Measurements from ENCODE around the gene ANKRD65. TPM values are rescaled to one million over a fixed set of nuclear protein-coding genes. Genes with fewer than 3 reads are reported as not detected.
"Not testable (repeated sequence)": the region's sequence is repeated elsewhere in the genome, so short reads cannot be mapped to it uniquely, and the experiment has no call there.

ANKRD65 gene
- total RNA-seq, 1 experiment from 2014 or later = 14.7 TPM

GRCh38 chr1:1388078-1388472, 33.0 kb downstream of the ANKRD65 start:
- Histone ChIP-seq H3K9me3 (ENCODE audit: insufficient read depth, low read depth) (no peaks in the 10 kb centered on the region), H3K27me3 (ENCODE audit: insufficient read depth, low read depth) (no peaks in the 10 kb centered on the region), H3K4me1 (replicated peaks; ENCODE audit: insufficient read depth) (no peaks in the 10 kb centered on the region), H2AFZ (no peak overlapping the region), H3K79me2 (ENCODE audit: low read depth) (peaks cover 6% of the 10 kb centered on the region; the same call in 1 of the 2 replicates), H3K9me2 (ENCODE audit: insufficient read depth) (no peaks in the 10 kb centered on the region), H3K27ac (no peak overlapping the region), H3K4me3 (no peak overlapping the region), H3K4me2 (no peak overlapping the region), H3K36me3 (ENCODE audit: low read depth) (peaks cover 42% of the 10 kb centered on the region), H3F3A (ENCODE audit: insufficient read depth, low read depth) (peaks cover 21% of the 10 kb centered on the region; the same call in 1 of the 2 replicates), H4K20me1 (ENCODE audit: insufficient read depth) (peaks cover 6% of the 10 kb centered on the region; the same call in 1 of the 2 replicates)
- CTCF ChIA-PET = no interaction called here
- DNase-seq = no peak
- no peak for TF ChIP-seq CTCF (conservative IDR thresholded peaks at IDR 0.05)
- no peak for TF ChIP-seq EZH2 (IDR thresholded peaks at IDR 0.05; ENCODE audit: low read depth)
- BruUV-seq (replicated peaks) = no TSS peak
- intact Hi-C loops (cut with micrococcal nuclease; ENCODE audit: unreplicated experiment) = no loop called here
- POLR2A ChIA-PET (ENCODE audit: unreplicated experiment) = interaction anchor here (1.0 kb wide), 1 partner anchor 38 kb away, joined by 3 read pairs; no protein-coding TSS in a partner anchor

GRCh38 chr1:1387098-1388077, 33.7 kb downstream of the ANKRD65 start:
- CTCF ChIA-PET = no interaction called here
- H3K36me3 ChIP-seq (ENCODE audit: low read depth) = peaks cover 36% of the 10 kb centered on the region
- no peaks in the 10 kb centered on the region for H3K9me2 ChIP-seq (ENCODE audit: insufficient read depth)
- no peak overlapping the region for H2AFZ ChIP-seq
- H3K4me1 ChIP-seq (replicated peaks; ENCODE audit: insufficient read depth) = no peaks in the 10 kb centered on the region
- H3K4me3 ChIP-seq = no peak overlapping the region
- DNase-seq = no peak
- BruUV-seq (replicated peaks) = no TSS peak
- no peak overlapping the region for H3K4me2 ChIP-seq
- POLR2A ChIA-PET (ENCODE audit: unreplicated experiment) = interaction anchor here (1.0 kb wide), 1 partner anchor 39 kb away, joined by 3 read pairs; no protein-coding TSS in a partner anchor
- peaks cover 13% of the 10 kb centered on the region; the same call in 1 of the 2 replicates for H3K79me2 ChIP-seq (ENCODE audit: low read depth)
- no peaks in the 10 kb centered on the region for H3K27me3 ChIP-seq (ENCODE audit: insufficient read depth, low read depth)
- intact Hi-C loops (cut with micrococcal nuclease; ENCODE audit: unreplicated experiment) = no loop called here
- H4K20me1 ChIP-seq (ENCODE audit: insufficient read depth) = peaks cover 5% of the 10 kb centered on the region; the same call in 1 of the 2 replicates
- H3K27ac ChIP-seq = no peak overlapping the region
- TF ChIP-seq CTCF (conservative IDR thresholded peaks at IDR 0.05) (no peak), EZH2 (IDR thresholded peaks at IDR 0.05; ENCODE audit: low read depth) (no peak)
- peaks cover 15% of the 10 kb centered on the region; the same call in 1 of the 2 replicates for H3F3A ChIP-seq (ENCODE audit: insufficient read depth, low read depth)
- H3K9me3 ChIP-seq (ENCODE audit: insufficient read depth, low read depth) = no peaks in the 10 kb centered on the region

GRCh38 chr1:1385931-1386330, 35.1 kb downstream of the ANKRD65 start:
- Histone ChIP-seq H3K79me2 (ENCODE audit: low read depth) (peaks cover 15% of the 10 kb centered on the region; the same call in 1 of the 2 replicates), H3K27ac (no peak overlapping the region), H3K9me2 (ENCODE audit: insufficient read depth) (no peaks in the 10 kb centered on the region), H3K4me2 (no peak overlapping the region), H4K20me1 (ENCODE audit: insufficient read depth) (no peaks in the 10 kb centered on the region), H3K4me3 (no peak overlapping the region), H3K9me3 (ENCODE audit: insufficient read depth, low read depth) (no peaks in the 10 kb centered on the region), H3K4me1 (replicated peaks; ENCODE audit: insufficient read depth) (no peaks in the 10 kb centered on the region), H3F3A (ENCODE audit: insufficient read depth, low read depth) (peaks cover 5% of the 10 kb centered on the region; the same call in 1 of the 2 replicates), H3K27me3 (ENCODE audit: insufficient read depth, low read depth) (no peaks in the 10 kb centered on the region), H2AFZ (no peak overlapping the region), H3K36me3 (ENCODE audit: low read depth) (peaks cover 24% of the 10 kb centered on the region; the same call in 1 of the 2 replicates)
- POLR2A ChIA-PET (ENCODE audit: unreplicated experiment) = no interaction called here
- CTCF ChIA-PET = no interaction called here
- BruUV-seq (replicated peaks) = no TSS peak
- TF ChIP-seq EZH2 (IDR thresholded peaks at IDR 0.05; ENCODE audit: low read depth) (no peak), CTCF (conservative IDR thresholded peaks at IDR 0.05) (no peak)
- intact Hi-C loops (cut with micrococcal nuclease; ENCODE audit: unreplicated experiment) = no loop called here
- DNase-seq = no peak

GRCh38 chr1:1385339-1385738, 35.7 kb downstream of the ANKRD65 start:
- H3K9me2 ChIP-seq (ENCODE audit: insufficient read depth); H3K4me2 ChIP-seq; DNase-seq; intact Hi-C loops (cut with micrococcal nuclease; ENCODE audit: unreplicated experiment); H3K9me3 ChIP-seq (ENCODE audit: insufficient read depth, low read depth); H3F3A ChIP-seq (ENCODE audit: insufficient read depth, low read depth); H3K27ac ChIP-seq; H3K27me3 ChIP-seq (ENCODE audit: insufficient read depth, low read depth); H3K4me3 ChIP-seq; H4K20me1 ChIP-seq (ENCODE audit: insufficient read depth); H2AFZ ChIP-seq; CTCF ChIA-PET; H3K4me1 ChIP-seq (replicated peaks; ENCODE audit: insufficient read depth); POLR2A ChIA-PET (ENCODE audit: unreplicated experiment); BruUV-seq (replicated peaks): not testable (repeated sequence)
- Histone ChIP-seq H3K79me2 (ENCODE audit: low read depth) (peaks cover 13% of the 10 kb centered on the region; the same call in 1 of the 2 replicates), H3K36me3 (ENCODE audit: low read depth) (peaks cover 18% of the 10 kb centered on the region; the same call in 1 of the 2 replicates)

Data from PC-9 (cell line).